DND-41 (cell line): ENCODE measurements around the gene SLC39A6.

ENCODE experiments used
- EZH2 ChIP-seq: IDR thresholded peaks from 3 replicates; pipeline ENCODE4 v1.6.1; 2012; ENCODE audit warnings: borderline replicate concordance, low read depth, mild to moderate bottlenecking, moderate library complexity, low read length, inconsistent platforms; ENCODE audit not compliant: severe bottlenecking
- TF ChIP-seq, protein P1 (sequence below): IDR thresholded peaks from 2 replicates; pipeline ENCODE4 v1.5.1; 2012; ENCODE audit warnings: borderline replicate concordance, low read length, moderate library complexity, mild to moderate bottlenecking; ENCODE audit not compliant: poor library complexity, severe bottlenecking; ENCODE audit errors: extremely low read depth

DNA sequence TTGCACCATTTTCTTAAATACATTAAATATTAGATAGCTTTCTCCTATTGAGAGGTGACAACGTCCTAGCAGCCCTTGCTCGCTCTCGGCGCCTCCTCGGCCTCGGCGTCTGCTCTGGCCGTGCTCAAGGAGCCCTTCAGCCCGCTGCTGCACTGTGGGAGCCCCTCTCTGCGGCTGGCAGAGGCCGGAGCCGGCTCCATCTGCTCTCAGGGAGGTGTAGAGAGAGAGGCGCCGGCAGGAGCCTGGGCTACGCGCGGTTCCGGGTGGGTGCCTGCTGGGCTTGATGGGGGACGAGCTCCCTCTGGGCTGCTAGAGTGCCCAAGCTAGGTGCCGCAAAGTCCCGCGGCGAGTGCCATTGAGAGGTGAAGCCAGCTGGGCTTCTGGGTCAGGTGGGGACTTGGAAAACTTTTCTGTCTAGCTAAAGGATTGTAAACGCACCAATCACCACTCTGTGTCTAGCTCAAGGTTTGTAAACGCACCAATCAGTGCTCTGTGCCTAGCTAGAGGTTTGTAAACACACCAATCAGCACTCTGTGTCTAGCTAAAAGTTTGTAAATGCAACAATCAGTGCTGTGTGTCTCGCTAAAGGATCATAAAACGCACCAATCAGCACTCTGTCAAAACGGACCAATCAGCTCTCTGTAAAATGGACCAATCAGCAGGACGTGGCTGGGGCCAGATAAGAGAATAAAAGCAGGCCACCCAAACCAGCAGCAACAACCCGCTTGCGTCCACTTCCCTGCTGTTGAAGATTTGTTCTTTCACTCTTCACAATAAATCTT, 64.9 kb downstream of the SLC39A6 start:
- TF ChIP-seq, protein P1, sequence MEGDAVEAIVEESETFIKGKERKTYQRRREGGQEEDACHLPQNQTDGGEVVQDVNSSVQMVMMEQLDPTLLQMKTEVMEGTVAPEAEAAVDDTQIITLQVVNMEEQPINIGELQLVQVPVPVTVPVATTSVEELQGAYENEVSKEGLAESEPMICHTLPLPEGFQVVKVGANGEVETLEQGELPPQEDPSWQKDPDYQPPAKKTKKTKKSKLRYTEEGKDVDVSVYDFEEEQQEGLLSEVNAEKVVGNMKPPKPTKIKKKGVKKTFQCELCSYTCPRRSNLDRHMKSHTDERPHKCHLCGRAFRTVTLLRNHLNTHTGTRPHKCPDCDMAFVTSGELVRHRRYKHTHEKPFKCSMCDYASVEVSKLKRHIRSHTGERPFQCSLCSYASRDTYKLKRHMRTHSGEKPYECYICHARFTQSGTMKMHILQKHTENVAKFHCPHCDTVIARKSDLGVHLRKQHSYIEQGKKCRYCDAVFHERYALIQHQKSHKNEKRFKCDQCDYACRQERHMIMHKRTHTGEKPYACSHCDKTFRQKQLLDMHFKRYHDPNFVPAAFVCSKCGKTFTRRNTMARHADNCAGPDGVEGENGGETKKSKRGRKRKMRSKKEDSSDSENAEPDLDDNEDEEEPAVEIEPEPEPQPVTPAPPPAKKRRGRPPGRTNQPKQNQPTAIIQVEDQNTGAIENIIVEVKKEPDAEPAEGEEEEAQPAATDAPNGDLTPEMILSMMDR: no peak
- TF ChIP-seq EZH2: no peak
